AML-193 (cell line): ENCODE measurements around the gene PAFAH1B1.
"Not testable (repeated sequence)": the region's sequence is repeated elsewhere in the genome, so short reads cannot be mapped to it uniquely, and the experiment has no call there.

Source experiments
- DNase-seq, 2 experiments: peaks; one replicate each; lab custom pipeline; 2025; lab: John Stamatoyannopoulos, UW

The PAFAH1B1 gene

DNA sequence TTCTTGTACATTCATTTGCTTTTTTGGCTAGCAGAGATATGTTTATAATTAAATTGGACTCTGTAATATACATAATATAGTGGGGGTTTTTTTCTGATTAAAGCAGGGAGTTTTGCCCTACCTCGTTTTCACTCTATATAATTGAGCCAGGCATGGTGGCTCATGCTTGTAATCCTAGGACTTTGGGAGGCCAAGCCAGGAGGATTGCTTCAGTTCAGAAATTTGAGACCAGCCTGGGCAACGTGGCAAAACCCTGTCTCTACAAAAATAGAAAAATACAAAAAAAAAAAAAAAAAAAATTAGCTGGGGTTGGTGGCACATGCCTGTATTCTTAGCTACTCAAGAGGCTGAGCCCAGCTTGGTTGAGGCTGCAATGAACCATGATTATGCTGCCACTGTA, 42.2 kb downstream of the PAFAH1B1 start:
- DNase-seq, result no peak

DNA sequence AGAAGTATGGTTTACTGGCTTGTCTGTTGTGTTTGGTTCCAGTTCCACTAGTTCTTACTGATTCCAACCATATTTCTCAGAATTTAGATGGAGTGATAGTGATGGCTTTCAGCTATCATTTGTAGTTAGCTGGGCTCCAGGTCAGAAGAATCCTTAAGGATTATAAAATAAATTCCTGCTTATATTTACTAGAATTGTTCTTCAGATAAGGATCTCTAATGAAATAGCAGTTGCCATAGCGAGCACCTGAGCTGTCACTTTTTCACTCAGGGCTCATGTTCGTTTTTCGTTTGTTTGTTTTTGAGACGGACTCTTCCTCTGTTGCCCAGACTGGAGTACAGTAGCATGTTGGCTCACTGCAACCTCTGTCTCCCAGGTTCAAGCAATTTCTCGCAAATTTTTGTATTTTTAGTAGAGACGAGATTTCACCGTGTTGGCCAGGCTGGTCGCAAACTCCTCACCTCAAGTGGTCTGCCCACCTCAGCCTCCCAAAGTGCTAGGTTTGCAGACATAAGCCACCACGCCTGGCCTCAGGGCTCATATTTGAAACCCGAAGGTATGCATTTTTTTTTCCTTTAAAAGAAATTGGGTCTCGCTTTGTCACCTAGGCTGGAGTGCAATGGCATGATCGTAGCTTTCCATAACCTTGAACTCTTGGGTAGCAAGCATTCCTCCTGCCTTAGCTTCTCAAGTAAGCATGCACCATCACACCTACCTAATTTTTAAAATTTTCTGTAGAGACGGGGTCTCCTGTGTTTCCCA, 42.9 kb downstream of the PAFAH1B1 start:
- DNase-seq, result no peak

DNA sequence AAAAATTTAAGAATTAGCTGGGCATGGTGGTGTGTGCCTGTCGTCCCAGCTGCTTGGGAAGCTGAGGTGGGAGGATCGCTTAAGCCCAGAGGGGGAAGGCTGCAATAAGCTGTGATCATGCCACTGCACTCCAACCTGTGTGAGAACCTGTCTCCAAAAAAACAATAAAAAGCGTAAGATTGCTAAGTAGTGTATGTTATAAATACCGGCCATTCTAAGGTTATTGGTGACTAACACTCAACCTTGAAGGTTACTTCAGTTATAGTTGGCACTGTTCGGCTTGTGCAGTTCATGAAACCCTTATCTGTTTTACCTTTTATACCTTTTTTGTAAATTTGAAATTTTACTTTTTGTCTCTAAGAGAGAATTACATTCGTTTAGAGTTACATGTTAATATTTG, 44.0 kb downstream of the PAFAH1B1 start:
- no peak for DNase-seq

DNA sequence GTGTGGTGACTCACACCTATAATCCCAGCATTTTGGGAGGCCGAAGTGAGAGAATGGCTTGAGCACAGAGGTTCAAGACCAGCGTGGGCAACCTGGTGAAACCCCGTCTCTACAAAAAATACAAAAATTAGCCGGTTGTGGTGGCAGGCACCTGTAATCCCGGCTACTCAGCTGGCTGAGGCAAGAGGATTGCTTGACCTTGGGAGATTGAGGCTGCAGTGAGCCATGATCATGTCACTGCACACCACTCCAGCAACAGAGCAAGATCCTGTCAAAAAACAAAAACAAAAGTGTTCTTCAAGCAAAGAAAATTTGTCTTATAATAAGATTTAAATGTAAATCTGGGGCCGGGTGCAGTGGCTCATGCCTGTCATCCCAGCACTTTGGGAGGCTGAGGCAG, 51.5 kb downstream of the PAFAH1B1 start:
- no peak for DNase-seq

- DNase-seq, result no peak
Measured at GRCh38 chr17:2647957-2648356, 54.5 kb downstream of the PAFAH1B1 start.

DNA sequence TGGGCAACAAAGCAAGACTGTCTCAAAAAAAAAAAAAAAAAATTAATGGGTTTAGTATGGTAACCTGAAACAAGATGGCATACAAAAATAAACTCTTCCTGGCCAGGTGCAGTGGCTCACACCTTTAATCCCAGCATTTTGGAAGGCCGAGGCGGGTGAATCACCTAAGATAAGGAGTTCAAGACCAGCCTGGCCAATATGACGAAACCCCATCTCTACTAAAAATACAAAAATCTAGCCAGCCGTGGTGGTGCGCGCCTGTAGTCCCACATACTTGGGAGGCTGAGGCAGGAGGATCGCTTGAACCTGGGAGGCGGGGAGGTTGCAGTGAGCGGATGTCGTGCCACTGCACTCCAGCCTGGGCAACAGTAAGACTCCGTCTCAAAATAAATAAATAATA, 55.7 kb downstream of the PAFAH1B1 start:
- no peak for DNase-seq

GRCh38 chr17:2652911-2653310, 59.5 kb downstream of the PAFAH1B1 start:
- DNase-seq, result not testable (repeated sequence)

- no peak for DNase-seq
Measured at GRCh38 chr17:2655546-2655945, 62.1 kb downstream of the PAFAH1B1 start.

- no peak for DNase-seq
Measured at GRCh38 chr17:2656283-2656682, 62.8 kb downstream of the PAFAH1B1 start.

GRCh38 chr17:2659337-2659736, 65.9 kb downstream of the PAFAH1B1 start:
- DNase-seq, result not testable (repeated sequence)

DNA sequence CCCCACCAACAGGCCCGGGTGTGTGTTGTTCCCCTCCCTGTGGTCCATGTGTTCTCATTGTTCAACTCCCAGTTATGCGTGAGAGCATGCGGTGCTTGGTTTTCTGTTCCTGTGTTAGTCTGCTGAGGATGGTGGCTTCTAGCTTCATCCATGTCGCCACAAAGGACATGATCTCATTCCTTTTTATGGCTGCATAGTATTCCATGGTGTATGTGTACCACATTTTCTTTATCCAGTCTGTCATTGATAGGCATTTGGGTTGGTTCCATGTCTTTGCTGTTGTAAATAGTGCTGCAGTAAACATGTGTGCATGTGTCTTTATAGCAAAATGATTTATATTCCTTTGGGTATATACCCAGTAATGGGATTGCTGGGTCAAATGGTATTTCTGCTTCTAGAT, 67.0 kb downstream of the PAFAH1B1 start:
- not testable (repeated sequence) for DNase-seq

- no peak for DNase-seq
Measured at GRCh38 chr17:2672026-2672425, 78.6 kb downstream of the PAFAH1B1 start.

GRCh38 chr17:2679247-2679646, 85.8 kb downstream of the PAFAH1B1 start:
- DNase-seq, result not testable (repeated sequence)

DNA sequence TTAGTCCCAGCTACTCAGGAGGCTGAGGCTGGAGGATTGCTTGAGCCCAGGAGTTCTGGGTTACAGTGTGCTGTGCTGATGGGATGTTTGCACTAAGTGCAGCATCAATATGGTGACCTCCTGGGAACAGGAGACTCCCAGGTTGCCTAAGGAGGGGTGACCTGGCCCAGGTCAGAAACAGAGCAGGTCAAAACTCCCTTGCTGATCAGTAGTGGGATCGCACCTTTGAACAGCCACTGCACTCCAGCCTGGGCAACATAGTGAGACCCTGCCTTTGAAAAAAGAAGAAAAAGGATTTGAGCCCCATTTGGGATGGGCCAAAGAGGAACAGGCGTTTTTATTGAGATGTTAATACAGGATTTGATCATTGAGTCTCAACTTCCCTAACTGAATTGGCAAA, 87.5 kb downstream of the PAFAH1B1 start:
- no peak for DNase-seq

GRCh38 chr17:2681650-2682049, 88.2 kb downstream of the PAFAH1B1 start:
- no peak for DNase-seq

DNA sequence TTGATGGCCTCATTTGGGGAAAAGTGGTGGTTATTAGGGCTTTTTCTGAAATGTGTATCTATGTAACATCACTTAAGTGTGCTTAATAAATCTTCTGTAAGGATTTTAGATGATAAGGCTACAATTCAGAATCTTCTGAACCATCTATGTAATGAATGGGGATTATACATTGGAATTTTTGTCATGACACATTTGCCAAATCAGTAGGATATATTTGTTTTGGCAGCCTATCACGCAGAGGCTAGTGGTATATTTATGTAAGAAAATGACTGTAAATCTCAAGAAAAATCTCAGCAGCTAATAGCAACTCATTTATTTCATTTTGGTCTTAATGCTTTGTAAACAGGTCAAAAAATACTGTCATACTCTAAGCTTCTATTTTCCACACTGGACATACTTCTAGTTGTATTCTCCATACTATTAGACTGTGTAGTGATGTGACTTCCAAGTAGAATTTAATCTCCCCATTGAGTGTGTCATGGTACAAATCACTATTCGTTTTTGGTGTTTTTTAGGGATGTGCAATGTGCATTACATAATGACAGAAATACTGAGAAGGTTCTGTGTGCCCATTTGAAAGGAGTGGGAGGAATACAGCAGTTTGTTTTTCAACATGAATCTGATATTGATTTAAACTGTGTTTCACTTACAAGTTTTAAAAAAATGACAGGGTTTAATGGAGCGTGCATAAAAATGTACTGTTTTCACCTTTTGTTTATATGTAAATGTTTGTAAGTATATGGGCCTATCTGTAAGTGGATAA, 88.9 kb downstream of the PAFAH1B1 start:
- DNase-seq, result no peak

DNA sequence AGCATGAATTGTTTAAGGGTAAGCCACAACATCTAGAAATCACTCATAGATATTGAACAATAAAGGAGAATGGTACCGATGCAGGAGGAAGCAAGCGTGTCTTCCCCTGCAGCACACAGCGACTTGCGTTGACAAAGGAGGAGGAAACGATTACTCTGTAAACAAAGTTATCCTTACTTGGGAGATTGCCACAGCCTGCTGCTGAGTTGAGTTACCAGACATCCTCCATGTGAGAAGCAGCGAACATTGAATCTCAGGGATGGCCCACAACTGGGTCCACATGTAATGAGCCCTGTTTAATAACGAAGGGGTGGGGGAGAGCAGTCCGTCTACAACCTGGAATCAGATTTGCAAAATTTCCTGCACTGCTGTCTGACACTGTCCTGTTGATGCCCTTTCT, 90.5 kb downstream of the PAFAH1B1 start:
- no peak for DNase-seq

DNA sequence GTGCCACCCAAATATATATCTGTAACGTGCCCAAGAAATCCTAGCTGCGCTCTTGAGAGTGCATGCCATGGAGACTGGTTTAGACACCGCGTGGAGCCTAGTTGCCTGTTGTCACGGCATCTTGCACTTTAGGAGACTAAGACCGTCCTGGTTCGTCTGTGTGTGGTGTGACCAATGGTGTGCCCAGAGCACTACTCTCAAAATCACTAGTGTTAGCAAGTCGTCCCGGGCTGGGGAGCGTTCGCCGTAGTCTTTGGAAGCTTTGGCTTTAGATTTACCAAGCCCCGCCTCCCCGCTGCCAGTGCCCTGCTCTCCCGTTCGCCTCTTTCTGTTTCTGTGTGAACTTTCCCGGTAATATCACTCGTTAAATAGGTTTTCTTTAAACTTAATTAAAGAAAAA, 91.1 kb downstream of the PAFAH1B1 start:
- no peak for DNase-seq

GRCh38 chr17:2685696-2686095, 92.2 kb downstream of the PAFAH1B1 start:
- no peak for DNase-seq

DNA sequence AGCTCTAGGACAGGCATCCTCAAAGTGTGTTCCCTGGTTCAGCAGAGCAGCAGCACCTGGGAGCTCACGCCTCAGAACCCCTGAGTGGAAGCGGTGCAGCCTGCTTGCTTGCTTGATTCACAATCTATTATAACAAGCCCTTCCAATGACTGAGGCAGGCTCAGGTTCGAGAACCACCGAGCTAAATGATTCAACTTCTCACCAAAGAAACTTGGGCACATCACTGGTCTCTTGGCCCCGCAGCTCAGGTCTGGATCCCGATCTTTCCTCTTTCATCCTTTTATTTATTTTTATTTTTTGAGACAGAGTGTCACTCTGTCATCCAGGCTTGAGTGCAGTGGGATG, 93.6 kb downstream of the PAFAH1B1 start:
- DNase-seq, result no peak

GRCh38 chr17:2688351-2689342, 95.2 kb downstream of the PAFAH1B1 start:
- DNase-seq, result no peak

GRCh38 chr17:2689411-2690164, 96.1 kb downstream of the PAFAH1B1 start:
- DNase-seq, result no peak
